GM21526 (cell line): ENCODE data around the gene CBX1.
"Not testable (repeated sequence)": the region's sequence is repeated elsewhere in the genome, so short reads cannot be mapped to it uniquely, and the experiment has no call there.

Source experiments
- ATAC-seq: cut with Tn5 transposase; IDR thresholded peaks from one replicate; pipeline ENCODE4 v1.9.1; 2021; ENCODE audit warnings: moderate library complexity; ENCODE audit not compliant: unreplicated experiment, low FRiP score

CBX1 gene

GRCh38 chr17:48074322-48075081 lies 26.8 kb downstream of the CBX1 start:
- ATAC-seq, result no peak

GRCh38 chr17:48073566-48074094 lies 27.6 kb downstream of the CBX1 start:
- not testable (repeated sequence) for ATAC-seq

DNA sequence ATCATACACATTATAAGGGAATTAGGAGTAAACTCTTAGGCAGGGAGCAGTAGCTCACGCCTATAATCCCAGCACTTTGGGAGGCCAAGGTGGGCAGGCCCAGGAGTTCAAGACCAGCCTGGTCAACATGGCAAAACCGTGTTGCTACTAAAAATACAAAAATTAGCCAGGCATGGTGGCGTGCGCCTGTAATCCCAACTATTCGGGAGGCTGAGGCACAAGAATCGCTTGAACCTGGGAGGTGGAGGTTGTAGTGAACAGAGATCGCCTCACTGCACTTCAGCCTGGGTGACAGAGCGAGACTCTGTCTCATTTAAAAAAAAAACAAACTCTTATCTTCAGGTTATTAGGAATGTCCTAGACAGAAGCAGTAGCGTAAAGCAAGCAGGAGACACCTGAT lies 28.5 kb downstream of the CBX1 start:
- not testable (repeated sequence) for ATAC-seq

DNA sequence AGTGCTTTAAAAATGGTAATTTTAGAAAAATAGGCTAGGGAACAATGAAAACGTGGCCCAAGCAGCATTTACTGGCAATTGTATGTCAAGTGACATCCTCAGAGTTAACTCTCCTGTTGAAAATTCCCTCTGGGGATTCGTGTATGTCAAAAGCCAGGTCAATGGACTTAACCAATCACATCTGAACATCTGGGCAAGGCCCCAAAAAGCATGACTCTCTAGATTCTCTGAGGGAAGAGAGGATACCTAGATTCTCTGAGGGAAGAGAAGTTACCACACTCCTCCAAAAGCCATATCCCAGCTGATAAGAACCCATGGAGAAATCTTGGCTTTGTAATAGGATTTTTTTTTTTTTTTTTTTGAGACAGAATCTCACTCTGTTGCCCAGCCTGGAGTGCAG lies 29.6 kb downstream of the CBX1 start:
- ATAC-seq, result no peak

DNA sequence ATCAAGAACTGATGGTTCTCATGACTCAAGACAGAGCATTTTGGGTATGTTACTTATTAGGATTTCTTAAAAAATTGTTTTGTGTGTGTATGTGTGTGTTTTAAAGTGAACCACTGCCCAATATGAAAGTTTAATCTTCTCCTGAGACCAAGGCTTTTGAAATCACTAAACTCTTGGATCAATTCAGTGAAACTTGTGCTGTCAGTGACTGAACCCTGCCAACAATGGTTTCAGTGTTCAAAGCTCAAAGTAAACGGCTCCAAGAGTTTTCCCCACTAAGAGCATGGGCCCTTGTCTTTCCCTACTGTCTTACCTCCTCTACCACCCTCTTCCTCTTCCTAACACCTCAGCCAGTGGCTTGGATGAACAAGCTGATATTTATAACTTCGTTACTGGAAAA lies 31.1 kb downstream of the CBX1 start:
- no peak for ATAC-seq

- no peak for ATAC-seq
These were observed 32.8 kb downstream of the CBX1 start for GRCh38 chr17:48068491-48068961.

GRCh38 chr17:48067808-48068207 lies 33.5 kb downstream of the CBX1 start:
- ATAC-seq, result not testable (repeated sequence)

GRCh38 chr17:48067245-48067644 lies 34.0 kb downstream of the CBX1 start:
- no peak for ATAC-seq

- no peak for ATAC-seq
These were observed 34.6 kb downstream of the CBX1 start for GRCh38 chr17:48066656-48067055.

- ATAC-seq, result no peak
These were observed 35.1 kb downstream of the CBX1 start for GRCh38 chr17:48066192-48066591.

DNA sequence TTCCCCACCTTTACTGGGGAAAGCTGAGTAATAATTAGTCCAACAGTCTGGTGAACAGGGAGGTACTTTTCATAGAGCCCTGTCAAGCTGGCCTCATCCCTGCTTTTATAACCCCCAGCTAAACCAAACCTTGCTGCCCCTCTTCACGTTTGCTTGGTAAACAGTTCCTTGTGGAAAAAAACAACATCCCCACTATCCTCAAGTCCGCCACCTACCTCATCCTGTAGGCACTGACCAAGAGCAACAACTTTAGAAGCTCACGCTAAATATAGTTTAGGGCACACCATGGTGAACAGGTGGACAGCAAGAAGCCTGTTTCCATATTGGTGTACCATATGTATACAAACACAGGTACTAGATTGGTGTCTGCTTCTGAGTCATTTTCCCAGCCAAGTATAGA lies 36.6 kb downstream of the CBX1 start:
- ATAC-seq, result no peak

GRCh38 chr17:48062273-48062672 lies 39.0 kb downstream of the CBX1 start:
- ATAC-seq, result no peak

- ATAC-seq, result no peak
These were observed 41.0 kb downstream of the CBX1 start for GRCh38 chr17:48060249-48060648.

- no peak for ATAC-seq
These were observed 42.1 kb downstream of the CBX1 start for GRCh38 chr17:48059125-48059668.

DNA sequence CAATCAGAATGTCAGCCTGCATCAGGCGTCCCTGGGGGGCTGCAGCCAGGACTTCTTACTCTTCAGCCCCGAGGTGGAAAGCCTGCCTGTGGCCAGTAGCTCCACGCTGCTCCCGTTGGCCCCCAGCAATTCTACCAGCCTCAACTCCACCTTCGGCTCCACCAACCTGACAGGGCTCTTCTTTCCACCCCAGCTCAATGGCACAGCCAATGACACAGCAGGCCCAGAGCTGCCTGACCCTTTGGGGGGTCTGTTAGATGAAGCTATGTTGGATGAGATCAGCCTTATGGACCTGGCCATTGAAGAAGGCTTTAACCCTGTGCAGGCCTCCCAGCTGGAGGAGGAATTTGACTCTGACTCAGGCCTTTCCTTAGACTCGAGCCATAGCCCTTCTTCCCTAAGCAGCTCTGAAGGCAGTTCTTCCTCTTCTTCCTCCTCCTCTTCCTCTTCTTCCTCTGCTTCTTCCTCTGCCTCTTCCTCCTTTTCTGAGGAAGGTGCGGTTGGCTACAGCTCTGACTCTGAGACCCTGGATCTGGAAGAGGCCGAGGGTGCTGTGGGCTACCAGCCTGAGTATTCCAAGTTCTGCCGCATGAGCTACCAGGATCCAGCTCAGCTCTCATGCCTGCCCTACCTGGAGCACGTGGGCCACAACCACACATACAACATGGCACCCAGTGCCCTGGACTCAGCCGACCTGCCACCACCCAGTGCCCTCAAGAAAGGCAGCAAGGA lies 42.7 kb downstream of the CBX1 start:
- no peak for ATAC-seq

DNA sequence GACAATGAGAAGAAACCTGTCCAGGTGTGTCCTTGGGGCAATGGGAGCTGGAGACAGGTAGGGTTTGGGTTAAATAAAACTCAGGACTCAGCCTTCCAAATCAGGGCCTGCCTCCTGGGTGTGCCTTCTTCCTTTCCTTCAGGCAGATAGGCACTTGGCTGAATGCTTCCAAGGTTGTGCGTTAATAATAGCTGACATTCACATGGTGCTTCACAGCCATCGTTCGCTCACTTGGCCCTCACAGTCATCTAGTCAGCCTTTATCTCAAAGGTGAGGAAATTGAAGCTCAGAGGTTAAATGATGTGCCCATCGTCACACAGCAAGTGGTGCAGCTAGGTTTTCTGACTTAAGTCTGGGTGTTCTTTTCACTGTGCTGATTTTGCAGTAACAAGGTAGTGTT lies 43.7 kb downstream of the CBX1 start:
- no peak for ATAC-seq

DNA sequence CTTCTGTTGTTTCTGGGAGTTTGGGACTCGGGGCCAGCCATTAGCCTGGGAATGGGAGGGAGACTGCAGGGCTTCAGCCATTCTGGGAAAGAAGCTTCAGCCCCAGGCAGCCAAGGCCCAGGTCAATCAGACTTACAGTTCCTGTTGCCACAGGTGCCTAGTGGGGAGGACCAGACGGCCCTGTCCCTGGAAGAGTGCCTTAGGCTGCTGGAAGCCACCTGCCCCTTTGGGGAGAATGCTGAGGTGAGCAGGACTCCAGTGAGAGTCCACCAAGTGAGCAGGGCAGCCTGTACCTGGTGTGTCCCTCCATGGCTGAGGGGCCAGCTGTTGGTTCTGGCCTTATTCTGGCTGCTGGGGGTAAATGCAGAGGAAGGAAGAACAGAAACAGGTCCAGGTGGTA lies 44.4 kb downstream of the CBX1 start:
- no peak for ATAC-seq

- no peak for ATAC-seq
These were observed 45.0 kb downstream of the CBX1 start for GRCh38 chr17:48056246-48056745.

GRCh38 chr17:48055531-48056245 lies 45.6 kb downstream of the CBX1 start:
- ATAC-seq, result no peak
